GM23338 (cell line): ENCODE measurements around the gene ARL6IP4. TPM values are rescaled to one million over a fixed set of nuclear protein-coding genes. Genes with fewer than 3 reads are reported as not detected.

Experiments
- ATAC-seq: fragments of 200-7000 bp; cut with Tn5 transposase; 3 replicates; pipeline ENCODE4 v1.9.1; 2020
- DNase-seq: peaks from one replicate; pipeline ENCODE4 v3.0.0-alpha.2; 2015; ENCODE audit warnings: low spot score
- H2AFZ ChIP-seq: fragments of 200-600 bp; sonication (generic); 2 replicates; pipeline ENCODE4 v1.8.0; 2016; ENCODE audit warnings: antibody characterized with exemption, mild to moderate bottlenecking, moderate library complexity
- H3F3A ChIP-seq: fragments of 200-600 bp; sonication (generic); replicated peaks from 2 replicates; pipeline ENCODE4 v1.8.0; 2017; ENCODE audit warnings: antibody characterized with exemption, mixed run types, low read depth
- H3K27ac ChIP-seq: fragments of 200-600 bp; sonication (generic); 2 replicates; pipeline ENCODE4 v1.6.1; 2016; ENCODE audit warnings: low read depth
- H3K27me3 ChIP-seq: fragments of 200-600 bp; sonication (generic); 2 replicates; pipeline ENCODE4 v1.8.0; 2016; ENCODE audit warnings: mild to moderate bottlenecking, mixed run types, moderate library complexity; ENCODE audit not compliant: insufficient read depth
- H3K36me3 ChIP-seq: fragments of 200-600 bp; sonication (generic); 2 replicates; pipeline ENCODE4 v1.8.0; 2016; ENCODE audit warnings: mild to moderate bottlenecking; ENCODE audit not compliant: insufficient read depth
- H3K4me1 ChIP-seq: fragments of 200-600 bp; sonication (generic); 2 replicates; pipeline ENCODE4 v1.8.0; 2016; ENCODE audit warnings: mild to moderate bottlenecking, moderate library complexity; ENCODE audit not compliant: insufficient read depth
- H3K4me2 ChIP-seq: fragments of 200-600 bp; sonication (generic); 2 replicates; pipeline ENCODE4 v1.7.1; 2017; ENCODE audit warnings: mixed run types
- H3K4me3 ChIP-seq: fragments of 200-600 bp; sonication (generic); 2 replicates; pipeline ENCODE4 v1.6.1; 2016; ENCODE audit warnings: mixed run types
- H3K79me2 ChIP-seq: fragments of 200-600 bp; sonication (generic); replicated peaks from 2 replicates; pipeline ENCODE4 v1.8.0; 2017; ENCODE audit warnings: mild to moderate bottlenecking; ENCODE audit not compliant: insufficient read depth
- H3K9me2 ChIP-seq: fragments of 200-600 bp; sonication (generic); 2 replicates; pipeline ENCODE4 v1.8.0; 2017; ENCODE audit not compliant: insufficient read depth
- H4K20me1 ChIP-seq: fragments of 200-600 bp; sonication (generic); replicated peaks from 2 replicates; pipeline ENCODE4 v1.8.0; 2017; ENCODE audit warnings: mild to moderate bottlenecking; ENCODE audit not compliant: insufficient read depth
- H3K27ac Mint-ChIP-seq: 2 replicates; pipeline ENCODE4 v1.8.0; 2020; ENCODE audit warnings: inconsistent platforms, mild to moderate bottlenecking, moderate library complexity, mixed read lengths
- H3K27me3 Mint-ChIP-seq: 3 replicates; pipeline ENCODE4 v1.8.0; 2022; ENCODE audit warnings: low read depth, mild to moderate bottlenecking, moderate library complexity, mixed read lengths, inconsistent platforms; ENCODE audit not compliant: insufficient read depth, poor library complexity
- H3K36me3 Mint-ChIP-seq: 3 replicates; pipeline ENCODE4 v1.8.0; 2021; ENCODE audit warnings: low read depth, mild to moderate bottlenecking, inconsistent platforms, moderate library complexity, mixed read lengths
- H3K4me1 Mint-ChIP-seq: 3 replicates; pipeline ENCODE4 v1.8.0; 2020; ENCODE audit warnings: mild to moderate bottlenecking, inconsistent platforms, mixed read lengths
- H3K4me3 Mint-ChIP-seq: 3 replicates; pipeline ENCODE4 v1.8.0; 2021; ENCODE audit warnings: moderate library complexity, mild to moderate bottlenecking, inconsistent platforms, mixed read lengths
- H3K9me3 Mint-ChIP-seq: 3 replicates; pipeline ENCODE4 v1.8.0; 2020; ENCODE audit warnings: moderate library complexity, mild to moderate bottlenecking, inconsistent platforms, mixed read lengths
- CREB1 ChIP-seq: fragments of 250-450 bp; sonication (Bioruptor Pico); IDR thresholded peaks from 2 replicates; pipeline ENCODE4 v1.5.0; 2020; ENCODE audit warnings: low read depth, mild to moderate bottlenecking, moderate library complexity
- ETS1 ChIP-seq: IDR thresholded peaks from 2 replicates; pipeline ENCODE4 v1.6.1; 2016; ENCODE audit warnings: antibody characterized with exemption
- EZH2phosphoT487 ChIP-seq: fragments of 200-600 bp; sonication (generic); IDR thresholded peaks from one replicate; pipeline ENCODE4 v1.8.1; 2018; ENCODE audit warnings: antibody characterized with exemption; ENCODE audit not compliant: unreplicated experiment
- JUNB ChIP-seq: IDR thresholded peaks from one replicate; pipeline ENCODE4 v1.6.1; 2016; ENCODE audit warnings: antibody characterized with exemption; ENCODE audit not compliant: unreplicated experiment
- NANOG ChIP-seq: IDR thresholded peaks from 2 replicates; pipeline ENCODE4 v1.6.1; 2016; ENCODE audit warnings: antibody characterized with exemption, borderline replicate concordance
- POLR2AphosphoS5 ChIP-seq: IDR thresholded peaks from 2 replicates; pipeline ENCODE4 v1.6.1; 2016; ENCODE audit warnings: antibody characterized with exemption, low read depth
- REST ChIP-seq: IDR thresholded peaks from one replicate; pipeline ENCODE4 v1.6.1; 2018; ENCODE audit warnings: antibody characterized with exemption; ENCODE audit not compliant: unreplicated experiment
- STAT1 ChIP-seq: IDR thresholded peaks from one replicate; pipeline ENCODE4 v1.6.1; 2016; ENCODE audit warnings: antibody characterized with exemption; ENCODE audit not compliant: unreplicated experiment
- ZNF462 ChIP-seq: fragments of 250-450 bp; sonication (Bioruptor Pico); IDR thresholded peaks from 2 replicates; pipeline ENCODE4 v1.5.0; 2020; ENCODE audit warnings: mild to moderate bottlenecking, moderate library complexity
- polyA plus RNA-seq: library from polyadenylated mRNA; unstranded; fragments of >200 nt; fragmentation: Nextera tagmentation; extraction: Ambion mirVana; gene quantifications from 2 replicates; pipeline ENCODE4 v1.2.1, GENCODE V29; 2016
- total RNA-seq: library from RNA; depleted of rRNA; stranded (reverse); fragments of >200 nt; shearing (Covaris generic); gene quantifications from 2 replicates; pipeline ENCODE4 v1.2.3, GENCODE V29; 2014

ARL6IP4 gene
- total and polyA plus RNA-seq, 2 experiments from 2014 or later: 85.5 to 169 TPM

- no peak for TF ChIP-seq REST
- TF ChIP-seq CREB1 (CRISPR knock-in tag): no peak
These were observed 31.2 kb downstream of the ARL6IP4 start (continued) for GRCh38 chr12:123011701-123012100.

- DNase-seq (no peak), ATAC-seq (no peak)
- Histone ChIP-seq H4K20me1 (no peaks in the 10 kb centered on the region), H3K4me2 (no peak overlapping the region), H3K4me1 (no peaks in the 10 kb centered on the region), H3K27ac (no peak overlapping the region), H3K27me3 (no peaks in the 10 kb centered on the region), H3K79me2 (no peaks in the 10 kb centered on the region), H3K9me2 (no peaks in the 10 kb centered on the region), H2AFZ (no peak overlapping the region), H3K4me3 (no peak overlapping the region), H3K36me3 (no peaks in the 10 kb centered on the region), H3F3A (no peaks in the 10 kb centered on the region)
- Mint-ChIP-seq H3K36me3 (no peaks in the 10 kb centered on the region), H3K4me1 (no peaks in the 10 kb centered on the region), H3K9me3 (no peaks in the 10 kb centered on the region; the same call in 2 of the 3 replicates), H3K27ac (no peak overlapping the region), H3K27me3 (peaks cover 5% of the 10 kb centered on the region), H3K4me3 (no peak overlapping the region)
- TF ChIP-seq NANOG: no peak
- no peak for TF ChIP-seq CREB1 (CRISPR knock-in tag)
- no peak for TF ChIP-seq STAT1
- TF ChIP-seq POLR2AphosphoS5: no peak
- no peak for TF ChIP-seq REST
- TF ChIP-seq EZH2phosphoT487: no peak
- TF ChIP-seq ZNF462 (CRISPR knock-in tag): no peak
- no peak for TF ChIP-seq JUNB
- no peak for TF ChIP-seq ETS1
These were observed 33.0 kb downstream of the ARL6IP4 start for GRCh38 chr12:123013185-123014095.
